Activated T-helper 1 cell treated with Interleukin-2 at 50 U/mL for 16 hours (primary cell): ENCODE results near the gene HDAC6.
A peak's percentile ranks its signal among the peaks of the same experiment; 100 is the strongest.
"Not testable (repeated sequence)": the region's sequence is repeated elsewhere in the genome, so short reads cannot be mapped to it uniquely, and the experiment has no call there.

Source experiments
- DNase-seq: peaks from one replicate; pipeline ENCODE4 v3.0.0-alpha.2; 2020; ENCODE audit warnings: low read depth

Gene HDAC6

GRCh38 chrX:48789366-48790220 is 12.3 kb upstream of the HDAC6 start:
- DNase-seq, result no peak

GRCh38 chrX:48790477-48790876 is 11.4 kb upstream of the HDAC6 start:
- DNase-seq, result no peak

GRCh38 chrX:48791063-48791820 is 10.6 kb upstream of the HDAC6 start:
- DNase-seq, result no peak

- no peak for DNase-seq
Measured at GRCh38 chrX:48792219-48792618, 9.6 kb upstream of the HDAC6 start.

- no peak for DNase-seq
Measured at GRCh38 chrX:48793935-48794334, 7.9 kb upstream of the HDAC6 start.

GRCh38 chrX:48794340-48794910 is 7.4 kb upstream of the HDAC6 start:
- DNase-seq, result no peak

GRCh38 chrX:48794911-48795515 is 6.9 kb upstream of the HDAC6 start:
- DNase-seq, result no peak

- DNase-seq, result no peak
Measured at GRCh38 chrX:48798318-48798717, 3.5 kb upstream of the HDAC6 start.

- DNase-seq, result no peak
Measured at GRCh38 chrX:48800574-48801279, 1.1 kb upstream of the HDAC6 start.

GRCh38 chrX:48802089-48802904 is 430 bp downstream of the HDAC6 start:
- peak; percentile 23 for DNase-seq

GRCh38 chrX:48802905-48803200 is 986 bp downstream of the HDAC6 start:
- no peak for DNase-seq

GRCh38 chrX:48806081-48806480 is 4.2 kb downstream of the HDAC6 start:
- DNase-seq, result no peak

- no peak for DNase-seq
Measured at GRCh38 chrX:48813644-48814043, 11.8 kb downstream of the HDAC6 start.

GRCh38 chrX:48814722-48815121 is 12.9 kb downstream of the HDAC6 start:
- DNase-seq, result no peak

- DNase-seq, result no peak
Measured at GRCh38 chrX:48815266-48815665, 13.4 kb downstream of the HDAC6 start.

- DNase-seq, result no peak
Measured at GRCh38 chrX:48816014-48816810, 14.3 kb downstream of the HDAC6 start.

GRCh38 chrX:48818098-48818497 is 16.2 kb downstream of the HDAC6 start:
- no peak for DNase-seq

GRCh38 chrX:48818866-48819265 is 17.0 kb downstream of the HDAC6 start:
- no peak for DNase-seq

GRCh38 chrX:48819394-48819793 is 17.5 kb downstream of the HDAC6 start:
- not testable (repeated sequence) for DNase-seq

GRCh38 chrX:48823053-48823452 is 21.2 kb downstream of the HDAC6 start:
- no peak for DNase-seq
